HepG2 (cell line): ENCODE results near the gene CST11. TPM values are rescaled to one million over a fixed set of nuclear protein-coding genes. Genes with fewer than 3 reads are reported as not detected.

ENCODE experiments used
- DNMT1 ChIP-seq: sonication (generic); formaldehyde crosslinking; IDR thresholded peaks from 2 replicates; pipeline ENCODE4 v1.5.1; 2020; ENCODE audit warnings: mild to moderate bottlenecking, missing genetic modification reagents
- DR1 ChIP-seq: sonication (generic); formaldehyde crosslinking; IDR thresholded peaks from 2 replicates; pipeline ENCODE4 v1.8.0; 2021; ENCODE audit warnings: mild to moderate bottlenecking, missing genetic modification reagents, inconsistent platforms
- DZIP1 ChIP-seq: sonication (generic); formaldehyde crosslinking; IDR thresholded peaks from 2 replicates; pipeline ENCODE4 v1.5.0; 2020; ENCODE audit warnings: mild to moderate bottlenecking, missing genetic modification reagents
- FOXK2 ChIP-seq: fragments of 450-650 bp; IDR thresholded peaks from 2 replicates; pipeline ENCODE4 v1.6.1; 2016
- NR2F6 ChIP-seq, 2 experiments: IDR thresholded peaks; 2 replicates each; pipeline ENCODE4 v1.6.1; 2016; ENCODE audit warnings: antibody characterized with exemption in 1 of 2, mild to moderate bottlenecking in 1 of 2
- PAX8 ChIP-seq: sonication (generic); formaldehyde crosslinking; IDR thresholded peaks from 2 replicates; pipeline ENCODE4 v1.8.0; 2022; ENCODE audit warnings: mild to moderate bottlenecking, missing genetic modification reagents, borderline replicate concordance
- PLRG1 ChIP-seq: fragments of 450-650 bp; conservative IDR thresholded peaks from 2 replicates; pipeline ENCODE4 v1.6.1; 2016
- TCF12 ChIP-seq, 2 experiments: fragments of 450-650 bp in 1 of 2; sonication (generic) in 1 of 2; formaldehyde crosslinking in 1 of 2; IDR thresholded peaks; 2 replicates each; pipeline versions ENCODE4 v1.6.1 to v1.8.0; 2017 to 2022; ENCODE audit warnings: antibody characterized with exemption in 1 of 2, mild to moderate bottlenecking in 1 of 2, missing genetic modification reagents in 1 of 2, moderate library complexity in 1 of 2
- ZNF142 ChIP-seq: sonication (generic); formaldehyde crosslinking; IDR thresholded peaks from 2 replicates; pipeline ENCODE4 v1.4.0; 2020; ENCODE audit warnings: missing genetic modification reagents
- ZNF263 ChIP-seq: sonication (generic); formaldehyde crosslinking; IDR thresholded peaks from 2 replicates; pipeline ENCODE4 v1.4.0; 2020; ENCODE audit warnings: missing genetic modification reagents
- ZNF382 ChIP-seq: sonication (generic); formaldehyde crosslinking; IDR thresholded peaks from 2 replicates; pipeline ENCODE4 v1.5.0; 2020; ENCODE audit warnings: missing genetic modification reagents, mild to moderate bottlenecking, borderline replicate concordance
- ZNF503 ChIP-seq: sonication (generic); formaldehyde crosslinking; IDR thresholded peaks from 2 replicates; pipeline ENCODE4 v1.4.0; 2020; ENCODE audit warnings: missing genetic modification reagents
- ZNF704 ChIP-seq: sonication (generic); formaldehyde crosslinking; IDR thresholded peaks from 2 replicates; pipeline ENCODE4 v1.8.1; 2023; ENCODE audit warnings: mild to moderate bottlenecking, inconsistent platforms, moderate library complexity, missing genetic modification reagents, borderline replicate concordance
- polyA plus RNA-seq, 8 experiments: library from polyadenylated mRNA; depleted of rRNA in 3 of 8; stranded (reverse) in 7 of 8; unstranded in 1 of 8; fragments of >200 nt; fragmentation: Illumina TruSeq in 4 of 8; extraction: Trizol in 4 of 8; gene quantifications; 2 replicates each; pipeline versions ENCODE4 v1.2.1 to v1.2.3, GENCODE V29; 2011 to 2016; ENCODE audit warnings: low read depth in 4 of 8, missing spikeins in 1 of 8, mixed read lengths in 1 of 8; ENCODE audit not compliant: insufficient read depth in 1 of 8
- total RNA-seq, 5 experiments: library from RNA; depleted of rRNA; stranded (reverse); fragments of >200 nt; fragmentation: Illumina TruSeq; extraction: Trizol; gene quantifications; 2 replicates each; pipeline ENCODE4 v1.2.3, GENCODE V29; 2016; ENCODE audit warnings: low read depth in 1 of 5

CST11 gene
- total and polyA plus RNA-seq, 2 of the 13 experiments (the other 11 are each of a cell fraction or from before 2014, with no cell fraction given): not detected

GRCh38 chr20:23420943-23421931 lies 31.4 kb downstream of the CST11 start, which contains the start of gene NAPB (continued):
- TF ChIP-seq ZNF704 (CRISPR knock-in tag): peak; percentile 90
- no peak; the same call in 1 of the 2 replicates for TF ChIP-seq PAX8 (CRISPR knock-in tag)
- TF ChIP-seq ZNF382 (CRISPR knock-in tag): no peak
- peak; percentile 94 for TF ChIP-seq DNMT1 (CRISPR knock-in tag)
- no peak for TF ChIP-seq ZNF142
- TF ChIP-seq TCF12 (IDR thresholded peaks at IDR 0.05): no peak
- TF ChIP-seq TCF12 (CRISPR knock-in tag; IDR thresholded peaks at IDR 0.05): peak; percentile 79; the same call in 1 of the 2 replicates
- TF ChIP-seq FOXK2: no peak
- peak; percentile 71 for TF ChIP-seq DR1 (CRISPR knock-in tag)
- TF ChIP-seq NR2F6 (IDR thresholded peaks at IDR 0.05): peak; percentile 27; the same call in 1 of the 2 replicates
- TF ChIP-seq NR2F6 (CRISPR knock-in tag; IDR thresholded peaks at IDR 0.05): peak; percentile 23
- TF ChIP-seq DZIP1 (CRISPR knock-in tag): 0 out of 2 replicates have a peak, but pooled peaks have one; percentile 35
- peak; percentile 34; the same call in 1 of the 2 replicates for TF ChIP-seq ZNF263 (CRISPR knock-in tag)
- TF ChIP-seq PLRG1: no peak
- TF ChIP-seq ZNF503 (CRISPR knock-in tag): peak; percentile 54
